Suppressor macrophage treated with lipopolysaccharide for 4 hours (primary cell): ENCODE measurements around the gene SLAMF6.
"Not testable (repeated sequence)": the region's sequence is repeated elsewhere in the genome, so short reads cannot be mapped to it uniquely, and the experiment has no call there.

ENCODE experiments used
- DNase-seq: peaks from one replicate; pipeline ENCODE4 v3.0.0-alpha.2; 2020

SLAMF6 gene

GRCh38 chr1:160522622-160523345 lies at the start of gene SLAMF6:
SLAMF6 (minus strand) TSS chr1:160523255; CDS start chr1:160523192, 63 bp downstream.
- peak; percentile 47 for DNase-seq

DNA sequence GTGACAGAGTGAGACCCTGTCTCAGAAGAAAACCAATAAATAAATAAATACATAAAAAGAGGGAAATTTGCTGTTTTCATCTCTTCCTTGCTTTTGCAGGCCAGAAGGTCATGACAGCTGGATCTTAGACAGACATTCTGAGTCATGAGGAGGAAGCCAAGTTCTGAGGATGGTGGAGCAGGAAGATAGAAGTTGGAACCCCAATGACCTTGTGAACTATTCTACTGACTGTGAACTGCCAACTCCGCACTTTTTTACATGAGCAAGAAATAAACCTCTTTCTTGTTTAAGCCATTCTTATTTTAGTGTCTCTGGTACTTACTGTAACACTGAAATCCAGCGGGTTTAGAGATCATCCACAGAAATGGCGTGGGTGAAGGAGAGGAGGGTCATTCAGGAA lies 47.8 kb upstream of the SLAMF6 start:
- DNase-seq, result peak; percentile 68

- DNase-seq, result peak; percentile 59
These were observed 46.8 kb upstream of the SLAMF6 start for GRCh38 chr1:160569806-160570205.

DNA sequence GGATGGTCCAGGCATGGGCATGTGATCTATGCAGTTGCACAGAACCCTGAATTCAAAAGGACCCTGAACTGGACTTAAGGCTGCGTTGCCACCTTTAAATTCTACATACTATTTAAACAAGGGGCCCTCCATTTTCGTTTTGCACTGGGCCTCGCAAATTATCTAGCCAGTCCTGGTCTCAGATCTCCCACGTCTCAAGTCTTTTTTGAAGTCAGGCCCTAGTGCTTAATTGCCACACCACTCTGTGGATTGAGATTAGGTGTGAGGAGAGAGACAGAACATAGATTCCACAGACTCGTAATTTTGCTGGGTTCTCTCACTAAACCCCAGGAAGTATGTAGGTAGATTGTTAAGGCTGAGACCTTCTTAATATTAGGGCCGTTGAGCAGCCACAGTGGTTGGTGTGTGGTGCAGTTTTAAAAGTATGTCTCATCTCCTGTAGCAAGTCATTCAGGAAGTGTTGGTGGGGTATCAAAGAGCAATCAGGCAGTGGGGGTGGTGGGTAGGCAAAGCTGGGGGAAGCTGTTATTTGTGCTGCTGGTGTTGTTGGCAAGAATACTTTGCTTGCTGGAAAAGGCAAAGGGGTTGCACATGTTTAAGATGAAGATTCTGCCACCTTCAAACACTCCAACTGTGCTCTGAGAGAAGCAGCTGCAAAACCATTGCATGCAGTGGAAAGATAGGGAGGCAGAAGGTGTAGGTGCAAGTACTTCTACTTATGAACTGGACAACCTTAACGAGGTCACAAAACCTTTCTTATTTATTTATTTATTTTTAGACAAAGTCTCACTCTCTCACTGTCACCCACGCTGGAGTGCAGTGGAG lies 45.0 kb upstream of the SLAMF6 start:
- peak; percentile 48 for DNase-seq

GRCh38 chr1:160567341-160567740 lies 44.3 kb upstream of the SLAMF6 start:
- DNase-seq, result no peak

- DNase-seq, result no peak
These were observed 42.5 kb upstream of the SLAMF6 start for GRCh38 chr1:160565564-160565963.

GRCh38 chr1:160563230-160563629 lies 40.2 kb upstream of the SLAMF6 start:
- DNase-seq, result not testable (repeated sequence)

- DNase-seq, result not testable (repeated sequence)
These were observed 39.7 kb upstream of the SLAMF6 start for GRCh38 chr1:160562745-160563144.

- DNase-seq, result no peak
These were observed 37.8 kb upstream of the SLAMF6 start for GRCh38 chr1:160560806-160561205.

GRCh38 chr1:160560045-160560705 lies 37.1 kb upstream of the SLAMF6 start:
- DNase-seq, result no peak

GRCh38 chr1:160559437-160559836 lies 36.4 kb upstream of the SLAMF6 start:
- DNase-seq, result not testable (repeated sequence)

- no peak for DNase-seq
These were observed 35.8 kb upstream of the SLAMF6 start for GRCh38 chr1:160558660-160559380.

DNA sequence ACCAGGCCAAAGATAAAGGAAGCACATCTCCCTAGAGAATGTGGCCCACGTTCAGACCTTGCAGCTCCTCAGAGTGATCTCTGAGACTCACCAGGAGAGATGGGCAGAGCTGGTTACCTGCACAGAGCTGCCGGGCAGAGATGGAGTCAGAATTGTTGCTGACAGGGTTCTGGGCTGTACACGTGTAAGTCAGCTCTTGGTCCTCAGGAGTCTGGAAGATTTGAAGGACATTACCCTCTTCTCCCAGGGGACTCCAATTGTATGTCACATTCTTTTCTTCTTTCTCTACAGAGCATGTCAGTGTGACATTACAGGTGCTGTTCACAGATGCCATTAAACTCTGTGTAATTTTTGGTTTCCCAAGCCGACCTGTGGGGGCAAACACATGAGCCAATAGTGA lies 30.7 kb upstream of the SLAMF6 start:
- no peak for DNase-seq

DNA sequence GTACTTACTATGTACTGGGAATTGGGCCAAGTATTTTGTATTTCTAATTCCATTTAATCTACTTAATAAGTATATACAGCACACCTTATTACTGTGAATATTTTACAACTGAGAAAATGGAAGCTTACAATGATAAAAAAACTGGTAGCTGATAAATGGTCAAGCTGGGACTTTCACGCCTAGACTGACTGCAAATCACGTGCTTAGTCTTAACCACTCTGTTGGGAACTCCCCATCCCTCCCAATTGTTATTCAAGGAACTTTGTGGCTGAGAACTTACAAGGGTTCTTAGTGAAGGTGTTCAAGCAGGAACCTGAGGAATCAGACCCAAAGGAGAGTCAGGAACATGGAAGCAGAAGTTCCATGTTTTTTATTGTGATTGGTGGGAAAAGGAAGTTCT lies 29.4 kb upstream of the SLAMF6 start:
- DNase-seq, result no peak

GRCh38 chr1:160550572-160551034 lies 27.5 kb upstream of the SLAMF6 start:
- no peak for DNase-seq

DNA sequence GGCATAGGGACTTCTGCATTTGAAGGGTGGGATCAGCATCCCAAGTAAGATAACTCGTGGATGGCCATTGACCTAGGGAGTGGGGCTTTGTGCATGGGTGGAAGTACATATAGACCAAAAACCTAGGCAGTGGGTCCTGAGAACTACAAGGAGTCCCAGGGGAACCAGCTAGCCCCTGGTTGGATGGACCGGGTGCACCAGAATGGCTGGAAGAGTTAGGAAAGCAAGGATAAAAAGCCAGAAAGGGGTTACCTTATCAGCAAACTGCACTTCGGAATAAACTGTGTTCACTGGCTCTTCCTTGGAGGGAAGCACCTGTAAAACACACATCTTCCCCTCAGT lies 26.6 kb upstream of the SLAMF6 start:
- DNase-seq, result no peak

- DNase-seq, result no peak
These were observed 26.1 kb upstream of the SLAMF6 start for GRCh38 chr1:160548960-160549664.

DNA sequence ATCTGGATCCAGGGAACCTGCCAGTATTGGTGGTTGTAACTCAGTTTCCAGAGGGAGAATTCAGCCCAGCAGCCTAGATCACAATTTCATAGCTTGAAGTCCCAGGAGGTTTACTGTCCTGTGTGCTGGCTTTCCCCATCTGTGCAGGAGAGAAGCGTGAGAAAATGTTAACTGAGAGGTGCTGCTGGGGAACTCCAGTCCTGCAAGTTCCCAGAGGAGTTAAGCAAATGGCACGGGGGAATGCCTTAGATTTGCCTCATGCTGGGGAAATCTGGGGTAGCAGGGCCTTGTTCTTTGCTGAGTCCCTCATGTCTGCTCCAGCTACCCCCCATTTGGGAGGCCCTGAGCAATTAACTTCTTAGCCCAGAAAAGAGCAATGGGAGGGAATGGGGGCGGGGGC lies 25.1 kb upstream of the SLAMF6 start:
- peak; percentile 32 for DNase-seq

- DNase-seq, result no peak
These were observed 24.4 kb upstream of the SLAMF6 start for GRCh38 chr1:160547422-160547821.

DNA sequence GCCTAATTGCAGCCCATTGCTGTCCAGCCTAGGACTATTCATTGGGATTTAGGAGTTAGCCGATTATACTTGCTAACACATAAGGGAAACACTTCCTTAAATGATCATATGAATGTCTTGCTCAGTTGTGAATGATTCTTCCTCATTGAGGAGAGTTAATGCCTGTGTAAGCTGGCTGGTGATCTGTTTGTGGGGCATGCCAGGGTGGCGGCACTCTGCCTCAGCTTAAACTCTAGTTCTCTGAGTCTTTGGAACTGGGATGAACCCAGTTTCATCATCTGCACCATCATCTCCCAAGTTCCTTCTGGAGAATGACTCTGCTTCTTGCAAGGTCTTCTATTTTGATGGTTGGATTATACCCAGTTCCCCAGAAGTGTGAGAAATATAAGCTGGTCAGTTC lies 23.9 kb upstream of the SLAMF6 start:
- DNase-seq, result peak; percentile 87

- DNase-seq, result peak; percentile 50
These were observed 21.6 kb upstream of the SLAMF6 start for GRCh38 chr1:160544647-160545046.

DNA sequence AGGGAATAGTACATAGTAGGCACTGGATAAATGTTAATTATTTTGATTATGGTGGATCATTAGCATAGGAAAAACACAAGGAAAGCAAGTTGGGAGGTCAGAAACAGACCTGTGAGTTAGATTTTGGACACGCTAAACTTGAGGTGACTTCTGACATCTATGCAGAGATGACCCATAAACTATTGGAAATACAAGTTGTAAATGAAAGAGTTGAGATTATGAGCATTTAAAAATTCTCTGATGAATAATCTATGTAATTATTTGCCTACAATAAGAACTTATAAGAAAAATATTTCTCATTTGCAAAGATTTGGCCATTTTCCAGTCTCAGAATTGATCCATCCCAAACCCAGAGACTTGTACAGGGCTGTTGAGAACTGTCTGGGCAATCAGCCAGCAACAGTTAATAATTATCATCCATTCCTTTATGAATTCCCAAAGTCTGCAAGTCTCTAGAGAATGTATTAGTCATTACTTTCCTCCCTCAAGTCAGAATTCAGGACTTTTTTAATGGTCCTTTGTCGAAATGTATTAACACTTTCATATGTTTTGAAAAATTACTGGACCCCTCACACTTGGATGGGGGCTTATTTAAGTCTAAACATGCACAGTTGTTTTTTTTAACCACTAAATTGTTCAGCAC lies 19.4 kb upstream of the SLAMF6 start:
- DNase-seq, result no peak
